A673 (cell line): ENCODE measurements around the gene MYL6B. TPM values are rescaled to one million over a fixed set of nuclear protein-coding genes. Genes with fewer than 3 reads are reported as not detected.
A peak's percentile ranks its signal among the peaks of the same experiment; 100 is the strongest.

Experiments
- BruUV-seq: library from RNA; stranded (reverse); fragments of 400-500 nt; replicated peaks from 2 replicates; lab custom pipeline; 2021; lab: Mats Ljungman, UMichigan
- CTCF ChIA-PET: fragments of 300-600 bp; sonication (Branson Sonifier 250); formaldehyde crosslinking; loops from one replicate; lab custom pipeline; 2022; ENCODE audit warnings: antibody characterized with exemption; lab: Charles Lee
- POLR2A ChIA-PET: fragments of 300-600 bp; sonication (Branson Sonifier 250); formaldehyde crosslinking; loops from one replicate; lab custom pipeline; 2022; ENCODE audit warnings: antibody characterized with exemption; ENCODE audit not compliant: low non-redundant PET; lab: Charles Lee
- DNase-seq: peaks from one replicate; pipeline ENCODE4 v3.0.0-alpha.2; 2015; ENCODE audit warnings: low spot score
- H3K27ac ChIP-seq: fragments of 200-600 bp; sonication (generic); 2 replicates; pipeline ENCODE4 v1.5.1; 2016; ENCODE audit warnings: mixed run types, low read depth, mild to moderate bottlenecking, mixed read lengths, antibody characterized with exemption, low read length; ENCODE audit not compliant: poor library complexity, severe bottlenecking
- H3K27me3 ChIP-seq: fragments of 200-600 bp; sonication (generic); replicated peaks from 2 replicates; pipeline ENCODE4 v1.6.1; 2017; ENCODE audit warnings: mixed run types, low read depth, mild to moderate bottlenecking, mixed read lengths, antibody characterized with exemption, low read length; ENCODE audit not compliant: insufficient read depth, poor library complexity
- H3K36me3 ChIP-seq: fragments of 200-600 bp; sonication (generic); 2 replicates; pipeline ENCODE4 v1.6.1; 2016; ENCODE audit warnings: mixed run types, mild to moderate bottlenecking, mixed read lengths, antibody characterized with exemption, low read length; ENCODE audit not compliant: insufficient read depth, poor library complexity, severe bottlenecking
- H3K4me1 ChIP-seq: fragments of 200-600 bp; sonication (generic); 2 replicates; pipeline ENCODE4 v1.6.1; 2017; ENCODE audit warnings: mixed run types, mild to moderate bottlenecking, mixed read lengths, antibody characterized with exemption, low read length; ENCODE audit not compliant: insufficient read depth, poor library complexity, severe bottlenecking
- H3K4me3 ChIP-seq: fragments of 200-600 bp; sonication (generic); 2 replicates; pipeline ENCODE4 v1.5.1; 2016; ENCODE audit warnings: low read depth, mixed run types, mild to moderate bottlenecking, mixed read lengths, low read length; ENCODE audit not compliant: poor library complexity, severe bottlenecking
- H3K9me3 ChIP-seq: fragments of 200-600 bp; sonication (generic); 2 replicates; pipeline ENCODE4 v1.6.1; 2016; ENCODE audit warnings: mixed run types, low read depth, mild to moderate bottlenecking, mixed read lengths, antibody characterized with exemption, low read length; ENCODE audit not compliant: poor library complexity, severe bottlenecking
- CTCF ChIP-seq: fragments of 300-800, 200-600 bp; sonication (generic); conservative IDR thresholded peaks from 2 replicates; pipeline ENCODE4 v1.5.1; 2017; ENCODE audit warnings: low read depth, mild to moderate bottlenecking, antibody characterized with exemption, low read length, moderate library complexity, mixed read lengths
- EZH2 ChIP-seq: fragments of 200-600 bp; sonication (generic); IDR thresholded peaks from 2 replicates; pipeline ENCODE4 v1.6.1; 2017; ENCODE audit warnings: borderline replicate concordance, low read depth, mild to moderate bottlenecking, mixed read lengths, antibody characterized with exemption, low read length; ENCODE audit not compliant: poor library complexity, severe bottlenecking
- intact Hi-C: fragments of 100-400 bp; cut with micrococcal nuclease; formaldehyde crosslinking; loops from one replicate; pipeline ENCODE4 v1.10.0; 2022; ENCODE audit not compliant: unreplicated experiment
- total RNA-seq: library from RNA; stranded (reverse); gene quantifications from 2 replicates; pipeline ENCODE4 v1.2.3, GENCODE V29; 2021

Gene MYL6B
- total RNA-seq, 1 experiment from 2014 or later = 180 TPM

GRCh38 chr12:56160193-56160763, 7.9 kb downstream of the MYL6B start:
- intact Hi-C loops = no loop called here
- ChIA-PET CTCF (no interaction called here), POLR2A (interaction anchor here (0.6 kb wide), 1 partner anchor 44 kb away, joined by 5 read pairs; the partner anchor contains the start of gene RPL41)
- no peak for DNase-seq
- peaks cover 56% of the 10 kb centered on the region for H3K36me3 ChIP-seq
- H3K4me3 ChIP-seq = peak overlapping the region; percentile 78
- peak overlapping the region; percentile 95 for H3K27ac ChIP-seq
- H3K27me3 ChIP-seq = no peaks in the 10 kb centered on the region
- H3K4me1 ChIP-seq = peaks cover 29% of the 10 kb centered on the region
- BruUV-seq = no TSS peak
- no peaks in the 10 kb centered on the region for H3K9me3 ChIP-seq
- TF ChIP-seq EZH2 = no peak
- no peak for TF ChIP-seq CTCF

- Histone ChIP-seq H3K4me3 (no peak overlapping the region), H3K4me1 (peaks cover 29% of the 10 kb centered on the region), H3K27me3 (no peaks in the 10 kb centered on the region), H3K27ac (peak overlapping the region; percentile 95), H3K36me3 (peaks cover 63% of the 10 kb centered on the region), H3K9me3 (no peaks in the 10 kb centered on the region)
- ChIA-PET CTCF (no interaction called here), POLR2A (interaction anchor here (0.6 kb wide), 1 partner anchor 44 kb away, joined by 5 read pairs; the partner anchor contains the start of gene RPL41)
- DNase-seq = no peak
- no TSS peak for BruUV-seq
- TF ChIP-seq CTCF (no peak), EZH2 (no peak)
- intact Hi-C loops = no loop called here
These were observed 8.7 kb downstream of the MYL6B start for GRCh38 chr12:56160894-56161689.

- Histone ChIP-seq H3K27ac (peak overlapping the region; percentile 46), H3K36me3 (peaks cover 70% of the 10 kb centered on the region), H3K4me1 (peaks cover 29% of the 10 kb centered on the region), H3K4me3 (no peak overlapping the region), H3K27me3 (no peaks in the 10 kb centered on the region), H3K9me3 (no peaks in the 10 kb centered on the region)
- no peak for TF ChIP-seq EZH2
- TF ChIP-seq CTCF = no peak
- BruUV-seq = no TSS peak
- intact Hi-C loops = no loop called here
- POLR2A ChIA-PET = no interaction called here
- CTCF ChIA-PET = no interaction called here
- DNase-seq = no peak
These were observed 9.4 kb downstream of the MYL6B start for GRCh38 chr12:56161690-56162351.
